ENCODE data around the gene HBP1.
A peak's percentile ranks its signal among the peaks of the same experiment; 100 is the strongest.
"Not testable (repeated sequence)": the region's sequence is repeated elsewhere in the genome, so short reads cannot be mapped to it uniquely, and the experiment has no call there.

HBP1 gene

GRCh38 chr7:107154826-107155225 lies 14.0 kb upstream of the HBP1 start:
- DNase-seq (ENCODE audit: low read depth), result no peak

GRCh38 chr7:107155726-107156125 lies 13.1 kb upstream of the HBP1 start:
- DNase-seq (ENCODE audit: low read depth), result not testable (repeated sequence)

DNA sequence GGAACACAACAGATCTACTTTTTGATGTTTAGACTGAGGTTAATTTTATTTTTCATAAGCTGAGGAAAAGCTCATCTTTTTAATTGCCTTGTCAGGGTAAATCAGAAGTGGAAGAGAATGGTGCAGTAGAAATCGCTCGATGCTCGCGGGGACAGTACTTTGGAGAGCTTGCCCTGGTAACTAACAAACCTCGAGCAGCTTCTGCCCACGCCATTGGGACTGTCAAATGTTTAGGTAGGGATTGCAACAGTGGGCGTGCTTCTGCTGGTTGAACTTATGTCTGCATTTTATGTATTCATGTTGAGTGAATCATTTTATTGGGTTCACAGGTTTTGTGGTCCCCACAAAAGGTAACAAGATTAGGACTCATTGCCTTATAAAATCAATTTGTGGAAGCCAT lies 11.7 kb upstream of the HBP1 start:
- no peak for DNase-seq (ENCODE audit: low read depth)

DNA sequence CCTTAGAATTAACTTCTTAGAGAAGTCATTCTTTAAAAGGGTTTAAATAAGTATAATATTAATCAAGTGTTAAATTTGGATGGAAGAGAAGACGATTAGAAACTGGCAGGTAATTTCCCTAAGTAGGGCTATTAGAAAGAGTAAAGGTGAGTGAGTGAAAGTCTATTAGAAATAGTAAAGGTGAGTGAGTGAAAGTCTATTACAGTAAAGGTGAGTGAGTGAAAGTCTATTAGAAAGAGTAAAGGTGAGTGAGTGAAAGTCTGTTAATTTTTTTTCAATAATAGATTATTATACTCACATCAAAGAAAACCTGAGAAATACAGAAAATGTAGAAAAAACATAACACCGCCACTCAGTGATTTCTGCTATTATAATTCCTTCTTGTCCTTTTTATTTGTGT lies 10.8 kb upstream of the HBP1 start:
- DNase-seq (ENCODE audit: low read depth), result no peak

GRCh38 chr7:107160389-107160788 lies 8.4 kb upstream of the HBP1 start:
- DNase-seq (ENCODE audit: low read depth), result no peak

- no peak for DNase-seq (ENCODE audit: low read depth)
Observed at GRCh38 chr7:107161415-107161814, 7.4 kb upstream of the HBP1 start.

GRCh38 chr7:107162475-107162874 lies 6.3 kb upstream of the HBP1 start:
- no peak for DNase-seq (ENCODE audit: low read depth)

DNA sequence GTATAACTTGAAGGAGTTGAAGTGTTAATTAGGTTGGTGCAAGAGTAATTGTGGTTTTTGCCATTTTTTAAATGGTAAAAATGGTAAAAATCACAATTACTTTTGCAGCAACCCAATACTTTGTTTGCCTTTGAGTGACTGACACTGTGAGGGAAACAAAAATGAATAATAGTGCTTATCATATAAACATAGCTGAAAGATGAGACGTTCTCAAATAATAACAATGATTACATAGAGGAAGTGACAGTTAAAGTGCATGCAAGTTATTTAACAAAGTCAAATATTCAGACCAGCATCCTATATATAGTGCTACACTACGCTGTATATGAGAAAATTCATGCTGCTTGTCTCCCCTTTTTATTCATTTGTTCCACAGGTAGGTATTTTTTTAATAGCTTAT lies 4.7 kb upstream of the HBP1 start:
- DNase-seq (ENCODE audit: low read depth), result no peak

GRCh38 chr7:107165341-107165740 lies 3.5 kb upstream of the HBP1 start:
- DNase-seq (ENCODE audit: low read depth), result no peak

DNA sequence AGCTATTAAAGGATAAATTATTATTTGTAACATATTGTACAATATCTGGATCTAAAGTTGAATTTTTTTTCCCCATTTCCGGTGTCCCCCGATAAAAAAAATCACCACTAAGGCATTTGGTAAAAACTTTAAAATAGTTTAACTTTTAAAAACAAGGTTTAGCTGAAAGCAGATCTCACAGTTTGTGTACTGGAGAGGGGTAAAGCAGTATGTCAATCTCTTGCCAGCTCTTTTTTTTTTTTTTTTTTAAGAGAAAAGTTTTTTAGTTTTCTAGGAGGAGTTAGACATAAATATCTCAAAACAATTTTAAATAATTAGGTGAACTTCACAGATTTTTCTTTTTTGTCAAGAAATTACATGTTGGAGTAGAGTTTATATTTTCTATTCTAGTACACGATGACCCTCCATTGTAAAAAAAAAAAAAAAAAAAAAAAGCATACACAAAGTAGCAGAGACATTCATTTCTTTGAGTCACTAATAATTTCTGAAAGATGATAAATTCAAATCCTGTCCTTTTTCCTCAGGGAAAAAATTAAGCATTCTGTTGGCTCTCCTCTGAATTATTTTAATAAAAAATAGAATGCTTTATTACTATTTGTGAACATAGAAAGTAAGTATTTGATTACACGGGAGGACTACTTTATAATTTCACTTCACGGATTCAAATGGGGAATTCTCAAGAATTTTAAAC lies 1.9 kb upstream of the HBP1 start:
- DNase-seq (ENCODE audit: low read depth), result no peak

- DNase-seq (ENCODE audit: low read depth), result no peak
Observed at GRCh38 chr7:107167483-107168232, 1.1 kb upstream of the HBP1 start.

DNA sequence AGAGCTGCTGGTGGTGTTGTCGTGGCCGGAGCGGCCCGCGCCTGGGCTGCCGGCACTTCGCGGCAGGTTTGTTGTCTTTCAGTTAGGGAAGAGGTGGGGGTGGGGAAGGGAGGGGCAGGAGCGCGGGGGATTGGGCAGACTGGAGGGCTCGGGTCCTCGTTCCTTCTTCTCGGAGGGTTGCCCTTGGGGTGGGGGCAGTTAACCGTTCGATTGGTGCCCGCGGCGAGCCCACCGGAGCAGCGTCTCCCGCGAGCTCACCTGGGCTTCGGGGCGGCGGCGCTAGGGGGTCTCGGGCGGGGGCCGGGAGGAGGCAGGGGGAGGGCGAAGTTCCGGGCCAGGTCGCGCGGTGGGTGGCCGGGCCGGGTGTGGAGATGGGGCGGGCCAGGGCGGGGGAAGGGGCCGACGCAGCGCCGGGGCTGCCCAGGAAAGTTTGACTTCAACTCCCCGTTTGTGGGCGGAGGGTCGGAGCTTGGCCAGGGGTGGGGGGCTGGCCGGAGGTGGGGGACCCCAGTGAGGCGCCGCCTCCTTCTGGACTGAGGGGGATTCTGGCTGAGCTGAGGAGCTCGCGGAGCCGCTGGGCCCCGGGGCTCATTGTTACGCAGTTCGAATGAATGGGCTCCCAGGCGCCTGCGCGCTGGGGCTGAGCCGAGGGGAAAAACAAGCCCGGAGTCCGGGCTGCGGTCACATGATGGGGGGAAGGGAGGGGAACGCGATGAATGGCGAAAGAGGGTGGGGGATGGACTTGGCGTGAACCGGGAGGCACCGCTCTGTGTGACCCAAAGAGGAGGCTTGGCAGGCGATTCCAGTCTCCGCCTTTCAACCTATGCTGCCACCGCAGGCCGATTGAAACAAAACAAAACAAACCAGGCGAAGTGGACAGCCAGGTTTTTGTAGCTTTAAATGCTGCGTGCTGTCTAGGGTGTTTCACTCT lies 582 bp downstream of the HBP1 start:
- DNase-seq (ENCODE audit: low read depth), result peak; percentile 74

DNA sequence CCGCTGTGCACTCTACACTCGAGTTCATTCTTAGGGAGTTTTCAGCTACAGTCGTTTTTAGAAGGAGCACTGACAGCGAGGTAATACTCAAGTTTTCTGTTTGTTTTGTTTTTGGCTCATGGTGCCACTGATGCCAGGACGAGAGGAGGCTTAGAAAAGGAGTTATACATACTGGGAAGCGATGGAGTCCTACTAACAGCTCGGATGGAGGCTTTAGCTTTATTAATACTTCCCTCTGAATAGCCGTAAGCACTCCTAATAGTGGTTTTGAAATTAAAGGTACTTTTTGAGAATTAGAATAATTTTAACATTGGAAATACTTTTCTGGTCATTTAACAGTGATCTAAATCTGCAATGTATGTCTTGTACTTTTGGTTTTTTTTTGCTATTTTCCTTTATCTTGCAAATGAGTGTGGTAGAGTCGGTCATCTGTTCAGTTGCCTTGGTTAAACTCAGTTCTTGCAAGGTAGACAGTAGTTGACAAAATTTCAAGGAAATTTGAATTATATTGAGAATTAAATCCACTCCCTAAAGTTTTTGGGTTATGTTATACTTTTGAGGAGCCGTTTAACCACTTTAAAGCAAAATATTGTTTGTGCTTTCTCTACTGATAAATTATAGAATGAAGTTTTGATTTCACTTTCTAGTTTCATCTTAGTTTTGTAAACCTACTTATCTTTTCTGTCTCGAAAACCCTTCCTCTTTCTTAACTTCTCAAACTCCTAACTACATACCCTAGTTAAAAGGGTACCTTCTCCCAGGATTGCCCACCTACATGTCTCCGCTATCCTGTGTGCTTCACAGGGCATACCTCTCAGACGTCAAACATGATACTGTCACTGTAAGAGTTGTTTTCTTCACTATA lies 1.5 kb downstream of the HBP1 start:
- DNase-seq (ENCODE audit: low read depth), result no peak

DNA sequence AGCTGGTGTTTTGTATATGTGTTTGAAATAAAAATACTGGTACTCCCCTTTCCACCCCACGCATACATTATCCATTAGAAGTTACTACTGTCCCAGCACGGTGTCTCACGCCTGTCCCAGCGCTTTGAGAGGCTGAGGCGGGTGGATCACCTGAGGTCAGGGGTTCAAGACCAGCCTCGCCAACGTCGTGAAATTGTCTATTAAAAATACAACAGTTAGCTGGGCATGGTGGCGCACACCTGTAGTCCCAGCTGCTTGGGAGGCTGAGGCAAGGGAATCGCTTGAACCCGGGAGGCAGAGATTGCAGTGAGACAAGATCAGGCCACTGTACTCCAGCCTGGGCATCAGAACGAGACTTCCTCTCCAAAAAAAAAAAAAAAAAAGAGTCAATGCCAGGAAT lies 2.7 kb downstream of the HBP1 start:
- DNase-seq (ENCODE audit: low read depth), result no peak

DNA sequence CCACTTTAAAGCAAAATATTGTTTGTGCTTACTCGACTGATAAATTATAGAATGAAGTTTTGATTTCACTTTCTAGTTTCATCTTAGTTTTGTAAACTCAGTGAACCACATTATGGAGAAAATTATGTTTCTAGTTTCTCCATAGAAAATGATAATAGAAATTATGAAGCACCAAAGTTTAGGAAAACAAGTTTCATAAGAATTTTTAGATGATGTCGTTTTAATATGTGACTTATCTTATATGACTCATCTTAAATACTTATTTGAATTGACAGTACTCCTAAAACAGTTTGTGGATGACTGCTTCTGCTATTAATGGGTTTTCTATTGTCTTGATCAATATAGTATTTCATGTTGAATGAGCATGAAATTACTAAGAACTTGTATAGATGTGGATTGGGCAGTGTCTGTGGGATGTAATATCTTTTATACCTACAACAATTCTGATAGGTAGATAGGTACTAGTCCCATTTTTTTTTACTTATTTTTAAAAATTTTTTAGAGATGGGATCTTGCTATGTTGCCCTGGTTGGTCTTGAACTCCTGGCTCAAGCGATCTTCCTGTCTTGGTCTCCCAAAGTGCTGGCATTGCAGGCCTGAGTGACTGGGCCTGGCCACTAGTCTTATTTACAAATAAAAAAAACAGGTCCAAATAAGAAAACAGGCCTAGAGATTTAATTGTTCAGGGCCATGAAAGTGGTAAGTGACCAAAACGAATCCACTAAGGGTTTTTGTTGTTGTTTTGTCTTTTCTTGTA lies 3.7 kb downstream of the HBP1 start:
- no peak for DNase-seq (ENCODE audit: low read depth)

DNA sequence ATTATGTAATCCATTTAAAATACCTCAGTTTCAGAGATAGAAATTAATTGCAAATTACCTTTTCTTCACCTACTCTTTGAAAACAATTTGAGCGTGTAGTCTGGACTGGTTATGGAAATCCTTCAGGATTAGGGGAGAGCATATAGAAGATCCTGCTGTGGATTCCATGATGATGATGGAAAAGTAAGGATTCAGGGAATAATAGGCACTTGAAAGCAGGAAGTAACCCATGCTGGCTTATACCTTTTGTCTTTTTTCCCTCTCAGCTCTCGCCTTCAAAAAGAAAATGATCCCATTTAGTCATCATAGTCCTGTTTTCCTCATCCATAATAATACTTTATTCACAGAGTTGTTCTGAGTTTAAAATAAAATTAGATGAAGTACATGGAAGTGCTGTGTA lies 4.4 kb downstream of the HBP1 start:
- DNase-seq (ENCODE audit: low read depth), result no peak

DNA sequence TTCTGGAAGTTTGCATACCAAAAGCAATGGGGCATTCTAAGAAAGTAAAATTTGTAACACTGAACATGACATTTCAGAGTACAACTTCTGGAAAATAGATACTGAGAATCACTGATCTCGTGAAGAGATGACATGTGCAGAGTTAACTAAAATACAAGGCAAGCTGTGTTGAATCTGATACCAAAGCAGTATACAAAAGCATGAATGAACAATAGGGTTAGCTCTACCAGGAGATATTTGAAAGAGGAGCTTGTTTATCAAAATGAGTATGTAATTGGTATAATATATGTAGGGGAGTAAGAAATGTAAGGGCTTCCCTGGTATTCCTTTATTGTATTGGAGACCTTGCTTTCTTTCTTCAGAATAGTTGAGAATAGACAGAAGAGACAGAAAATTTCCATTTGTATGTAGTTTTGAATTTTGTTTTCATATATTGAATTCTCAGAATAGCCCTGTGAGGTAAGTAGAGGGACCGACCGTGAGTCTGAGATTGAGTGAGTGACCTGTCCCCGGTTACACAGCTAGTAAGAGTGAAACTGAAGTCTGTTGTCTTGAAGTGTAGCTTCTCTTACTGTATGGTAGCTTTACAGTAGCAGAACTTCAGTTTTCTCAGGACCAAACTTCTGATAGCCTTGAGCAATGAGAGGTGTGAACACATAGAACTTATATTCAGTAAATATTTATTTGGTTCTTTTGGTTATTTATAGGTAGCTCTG lies 5.0 kb downstream of the HBP1 start:
- DNase-seq (ENCODE audit: low read depth), result no peak

DNA sequence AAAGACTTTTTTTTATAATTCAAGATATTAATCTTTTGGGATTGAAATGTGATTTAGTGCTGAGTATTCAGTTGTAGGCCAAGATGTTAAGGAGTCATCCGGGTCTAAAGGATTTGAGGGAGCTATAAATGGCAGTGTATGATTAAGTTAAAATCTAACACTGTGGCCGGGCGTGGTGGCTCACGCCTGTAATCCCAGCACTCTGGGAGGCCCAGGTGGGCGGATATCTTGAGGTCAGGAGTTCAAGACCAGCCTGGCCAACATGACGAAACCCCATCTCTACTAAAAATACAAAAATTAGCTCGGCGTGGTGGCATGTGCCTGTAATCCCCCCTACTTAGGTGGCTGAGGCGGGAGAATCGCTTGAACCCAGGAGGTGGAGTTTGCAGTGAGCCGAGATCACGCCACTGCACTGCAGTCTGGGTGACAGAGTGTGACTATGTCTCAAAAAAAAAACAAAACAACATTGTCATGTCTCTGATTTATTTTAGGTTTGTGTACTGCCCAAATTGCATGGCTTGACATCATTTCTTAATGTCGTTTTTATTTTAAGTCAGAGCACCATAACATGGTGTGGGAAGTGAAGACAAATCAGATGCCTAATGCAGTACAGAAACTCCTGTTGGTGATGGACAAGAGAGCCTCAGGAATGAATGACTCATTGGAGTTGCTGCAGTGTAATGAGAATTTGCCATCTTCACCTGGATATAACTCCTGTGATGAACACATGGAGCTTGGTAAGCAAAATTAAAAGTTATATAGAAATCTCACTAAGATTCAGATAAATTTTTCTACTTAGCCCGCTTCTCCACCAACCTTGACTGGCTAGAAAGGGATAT lies 10.7 kb downstream of the HBP1 start:
- DNase-seq (ENCODE audit: low read depth), result no peak

- no peak for DNase-seq (ENCODE audit: low read depth)
Observed at GRCh38 chr7:107180378-107180777, 11.6 kb downstream of the HBP1 start.

All from HS-5 (cell line).